HG03354 (cell line): ENCODE measurements around the gene IL1RAPL1.
A peak's percentile ranks its signal among the peaks of the same experiment; 100 is the strongest.

Source experiments
- ATAC-seq: cut with Tn5 transposase; IDR thresholded peaks from one replicate; pipeline ENCODE4 v1.9.1; 2021; ENCODE audit warnings: mild to moderate bottlenecking; ENCODE audit not compliant: unreplicated experiment, poor library complexity, severe bottlenecking

IL1RAPL1 gene

GRCh38 chrX:28920153-28920943 is 333.1 kb downstream of the IL1RAPL1 start:
- no peak for ATAC-seq

DNA sequence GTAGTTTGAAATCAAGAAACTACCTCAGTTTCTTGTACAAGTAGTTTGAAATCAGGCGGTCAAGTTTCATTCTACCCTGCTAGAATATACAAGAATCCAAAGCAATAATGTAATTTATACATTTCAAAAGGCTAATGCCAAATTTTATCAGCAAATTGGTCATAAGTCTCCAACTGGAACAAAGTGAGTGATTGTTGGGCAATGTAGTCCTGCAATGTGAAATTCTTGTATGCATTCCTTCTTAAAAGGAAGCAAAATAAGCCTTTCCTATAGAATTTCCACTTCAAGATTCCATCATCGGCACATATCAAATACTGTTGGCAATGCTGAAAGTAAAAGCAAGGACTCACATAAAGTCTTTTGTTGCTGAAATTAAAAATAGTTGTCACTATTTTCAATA is 334.9 kb downstream of the IL1RAPL1 start:
- ATAC-seq, result no peak

DNA sequence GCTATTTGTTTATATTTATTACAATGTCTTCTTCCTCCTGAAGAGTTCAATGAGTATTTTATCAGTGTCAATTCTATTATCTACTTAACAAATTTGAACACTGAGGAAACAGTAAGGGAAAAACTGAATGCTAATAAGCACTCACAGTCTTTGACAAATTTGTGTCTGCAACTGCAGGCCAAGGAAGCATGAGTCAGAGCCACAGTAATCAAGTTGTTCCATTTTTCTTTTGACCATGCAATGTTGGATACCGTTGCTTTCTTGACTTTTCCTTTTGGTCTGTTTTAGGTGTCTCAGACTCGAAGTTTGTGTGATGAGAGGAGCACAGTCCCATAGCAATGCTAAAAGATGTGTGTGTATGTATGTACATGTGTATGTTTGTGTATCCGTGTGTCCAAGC is 359.6 kb downstream of the IL1RAPL1 start:
- no peak for ATAC-seq

GRCh38 chrX:28960063-28960462 is 372.8 kb downstream of the IL1RAPL1 start:
- no peak for ATAC-seq

GRCh38 chrX:28966331-28966730 is 379.1 kb downstream of the IL1RAPL1 start:
- no peak for ATAC-seq

DNA sequence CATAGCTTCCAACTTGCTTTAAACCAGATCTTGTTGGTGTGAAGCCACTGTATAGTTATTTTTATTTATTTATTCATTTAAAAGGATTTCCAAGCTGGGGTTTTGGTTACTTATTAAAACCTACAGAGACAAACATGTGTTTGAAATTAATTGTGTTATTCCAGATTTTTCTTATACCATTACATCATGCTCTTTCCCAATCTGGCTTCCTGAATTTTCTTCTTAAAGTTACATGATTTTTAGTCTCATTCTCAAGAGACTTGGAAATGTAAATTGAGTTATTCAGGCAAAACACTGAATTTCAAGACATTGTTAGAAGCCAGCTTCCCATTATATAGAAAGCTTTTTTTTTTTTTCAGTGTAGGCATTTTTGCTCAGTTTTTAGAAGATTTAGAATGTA is 381.9 kb downstream of the IL1RAPL1 start:
- no peak for ATAC-seq

DNA sequence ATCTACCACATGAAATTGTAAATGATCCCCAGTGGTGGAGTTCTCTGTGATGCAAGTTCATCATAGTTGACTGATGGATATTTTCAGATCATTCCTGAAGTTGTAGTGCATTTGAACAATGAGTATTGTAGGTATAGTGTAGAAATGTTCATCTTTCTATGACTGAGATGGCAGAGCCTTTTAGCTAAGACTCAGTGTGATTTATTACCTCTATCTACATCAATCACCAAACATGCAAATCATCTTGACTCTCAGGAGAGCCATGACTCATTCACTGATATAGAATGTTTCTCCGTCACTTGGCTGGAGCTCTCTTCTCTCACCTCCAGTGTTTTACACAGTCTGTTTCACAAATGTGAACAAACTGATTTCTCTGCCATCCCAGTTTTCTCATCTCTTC is 392.6 kb downstream of the IL1RAPL1 start:
- no peak for ATAC-seq

GRCh38 chrX:28981952-28982351 is 394.7 kb downstream of the IL1RAPL1 start:
- no peak for ATAC-seq

DNA sequence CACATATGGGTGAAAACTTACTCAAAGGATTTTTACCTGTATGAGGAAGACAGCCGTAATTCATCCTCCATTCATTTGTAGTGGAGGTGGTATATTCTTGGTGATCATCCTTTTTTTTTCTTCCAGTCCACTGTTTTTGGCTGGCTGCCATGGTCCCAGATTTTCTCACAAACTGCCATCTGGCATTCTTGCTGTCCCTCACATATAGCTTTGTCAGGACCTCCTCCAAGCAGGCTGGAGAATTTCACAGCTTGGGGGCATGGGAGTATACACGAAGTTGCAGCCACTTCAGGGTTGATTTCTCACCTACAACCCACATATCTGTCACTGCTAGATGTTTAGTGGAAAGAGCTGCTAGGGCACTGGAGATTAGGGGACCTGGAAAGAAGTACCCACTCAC is 401.0 kb downstream of the IL1RAPL1 start:
- ATAC-seq, result no peak

DNA sequence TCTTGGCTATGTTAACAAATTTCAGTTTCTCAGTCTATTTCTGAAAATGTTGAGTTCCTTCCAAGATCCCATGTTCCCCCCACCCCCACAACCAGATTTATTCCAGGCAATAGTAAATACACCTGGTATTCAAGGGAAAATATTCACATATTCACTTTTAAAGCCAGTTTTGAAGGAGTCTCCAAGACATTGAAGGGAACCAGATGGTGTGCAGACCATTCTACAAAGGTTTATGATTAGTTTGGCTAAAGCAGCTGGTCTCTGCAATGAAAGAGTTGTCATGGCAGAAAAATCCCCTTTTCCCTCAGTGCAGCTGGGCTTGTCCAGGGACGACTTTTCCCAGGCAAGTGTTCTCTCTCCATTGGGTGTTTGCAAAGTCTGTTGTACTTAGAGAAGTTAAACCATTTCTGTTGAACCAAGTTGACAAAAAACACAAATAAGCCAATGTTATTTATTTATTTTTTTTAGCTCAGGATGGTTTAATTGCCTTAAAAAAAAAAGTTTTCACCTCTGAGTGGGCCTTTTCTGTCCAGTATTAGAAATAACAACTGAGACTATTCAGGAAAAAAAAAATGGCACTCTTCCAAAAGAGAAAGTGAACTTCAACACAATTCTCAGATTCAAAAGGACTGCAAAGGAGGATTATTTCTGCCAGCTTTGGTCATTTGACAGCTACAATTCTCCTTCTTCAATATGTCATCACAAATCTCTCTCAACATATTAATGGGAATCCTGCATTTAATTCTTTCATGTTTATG is 410.6 kb downstream of the IL1RAPL1 start:
- no peak for ATAC-seq

DNA sequence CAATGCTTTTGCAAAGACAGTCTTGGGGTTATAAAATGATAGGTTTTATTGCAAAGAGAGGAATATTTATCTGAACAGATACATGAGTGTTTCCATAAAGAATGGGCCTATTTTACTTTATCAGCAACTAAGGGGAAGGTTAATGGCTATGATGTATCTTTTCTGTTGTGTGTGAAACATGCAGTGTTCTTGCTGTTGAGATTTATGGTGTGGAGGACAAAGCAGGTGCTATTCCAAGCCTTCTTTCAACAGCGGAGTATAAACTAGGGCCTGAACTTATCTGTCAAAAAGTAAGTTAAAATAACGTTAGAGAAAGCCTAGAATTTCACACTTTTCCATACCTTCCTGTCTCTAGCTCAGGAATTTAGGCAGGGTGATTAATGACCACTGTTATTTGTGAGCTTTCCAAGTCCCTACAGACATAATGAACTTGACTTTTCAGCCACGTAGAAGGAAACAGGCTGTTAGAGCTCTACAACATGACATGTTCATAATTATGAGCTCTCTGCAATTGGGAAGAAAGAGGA is 411.4 kb downstream of the IL1RAPL1 start:
- ATAC-seq, result no peak

GRCh38 chrX:29012867-29013266 is 425.6 kb downstream of the IL1RAPL1 start:
- ATAC-seq, result peak; percentile 62

DNA sequence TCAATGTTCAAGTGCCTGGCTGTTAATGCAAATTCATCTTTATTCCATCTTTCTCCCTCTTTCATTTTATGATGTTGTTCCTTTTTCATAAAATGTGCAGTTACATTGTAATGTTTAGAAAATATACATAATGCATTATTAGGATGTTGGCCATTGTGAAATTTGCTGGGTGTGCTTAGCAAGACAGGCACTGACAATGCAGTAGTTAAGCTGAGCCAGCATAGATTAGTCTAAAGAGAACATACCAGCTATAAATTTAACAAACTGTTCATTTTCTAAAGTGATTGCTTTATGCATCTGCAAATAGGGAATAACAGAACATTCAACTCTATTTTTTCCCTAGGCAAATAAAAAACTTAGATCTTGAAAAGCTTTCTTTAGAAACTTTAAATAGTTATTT is 436.0 kb downstream of the IL1RAPL1 start:
- no peak for ATAC-seq

GRCh38 chrX:29024871-29025270 is 437.6 kb downstream of the IL1RAPL1 start:
- no peak for ATAC-seq

GRCh38 chrX:29039501-29039900 is 452.3 kb downstream of the IL1RAPL1 start:
- ATAC-seq, result no peak

GRCh38 chrX:29040160-29040559 is 452.9 kb downstream of the IL1RAPL1 start:
- ATAC-seq, result no peak

GRCh38 chrX:29042341-29042740 is 455.1 kb downstream of the IL1RAPL1 start:
- no peak for ATAC-seq

GRCh38 chrX:29043746-29044145 is 456.5 kb downstream of the IL1RAPL1 start:
- ATAC-seq, result no peak

- no peak for ATAC-seq
Observed at GRCh38 chrX:29044423-29045184, 457.4 kb downstream of the IL1RAPL1 start.

DNA sequence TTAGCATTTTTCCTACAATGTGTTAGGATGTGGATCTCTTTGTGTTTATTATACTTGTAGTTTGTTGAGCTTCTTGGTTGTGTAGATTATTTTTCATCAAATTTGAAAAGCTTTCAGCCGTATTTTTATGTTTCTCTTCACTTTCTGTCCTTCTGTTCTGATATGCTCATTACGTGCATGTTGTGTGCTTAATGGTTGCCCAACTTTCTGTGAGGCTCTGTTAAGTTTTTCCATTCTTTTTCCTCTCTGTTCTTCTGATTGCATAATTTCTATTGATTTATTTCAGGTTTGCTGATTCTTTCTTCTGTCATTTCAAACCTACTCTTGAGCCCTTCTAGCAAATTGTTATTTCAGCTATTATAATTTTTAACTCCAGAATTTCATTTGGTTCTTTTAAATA is 478.2 kb downstream of the IL1RAPL1 start:
- no peak for ATAC-seq
